ENCODE measurements around the gene FMNL2.

DNA sequence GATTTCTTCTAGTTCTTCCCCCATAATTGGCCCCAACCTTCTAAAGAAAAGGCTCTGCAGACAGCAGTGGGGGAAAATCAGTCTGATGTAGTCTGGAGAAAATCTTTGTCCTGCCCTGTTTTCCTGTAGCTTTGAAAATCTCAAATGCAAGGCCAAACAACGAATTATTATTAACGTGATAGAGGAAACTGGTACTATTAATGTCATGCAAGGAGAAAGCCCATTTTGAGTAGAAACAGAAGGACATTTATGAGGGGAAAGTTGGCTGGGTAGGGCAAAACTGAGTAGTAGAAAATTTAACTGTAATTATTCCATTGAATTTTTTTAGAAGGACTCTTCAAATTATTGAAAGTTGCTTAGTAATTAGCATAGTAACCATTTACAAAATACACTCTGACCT, 98.8 kb downstream of the FMNL2 start:
- TF ChIP-seq, protein P1, sequence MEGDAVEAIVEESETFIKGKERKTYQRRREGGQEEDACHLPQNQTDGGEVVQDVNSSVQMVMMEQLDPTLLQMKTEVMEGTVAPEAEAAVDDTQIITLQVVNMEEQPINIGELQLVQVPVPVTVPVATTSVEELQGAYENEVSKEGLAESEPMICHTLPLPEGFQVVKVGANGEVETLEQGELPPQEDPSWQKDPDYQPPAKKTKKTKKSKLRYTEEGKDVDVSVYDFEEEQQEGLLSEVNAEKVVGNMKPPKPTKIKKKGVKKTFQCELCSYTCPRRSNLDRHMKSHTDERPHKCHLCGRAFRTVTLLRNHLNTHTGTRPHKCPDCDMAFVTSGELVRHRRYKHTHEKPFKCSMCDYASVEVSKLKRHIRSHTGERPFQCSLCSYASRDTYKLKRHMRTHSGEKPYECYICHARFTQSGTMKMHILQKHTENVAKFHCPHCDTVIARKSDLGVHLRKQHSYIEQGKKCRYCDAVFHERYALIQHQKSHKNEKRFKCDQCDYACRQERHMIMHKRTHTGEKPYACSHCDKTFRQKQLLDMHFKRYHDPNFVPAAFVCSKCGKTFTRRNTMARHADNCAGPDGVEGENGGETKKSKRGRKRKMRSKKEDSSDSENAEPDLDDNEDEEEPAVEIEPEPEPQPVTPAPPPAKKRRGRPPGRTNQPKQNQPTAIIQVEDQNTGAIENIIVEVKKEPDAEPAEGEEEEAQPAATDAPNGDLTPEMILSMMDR (IDR thresholded peaks at IDR 0.05; ENCODE audit: low read length), result no peak
- TF ChIP-seq EZH2phosphoT487 (IDR thresholded peaks at IDR 0.05; ENCODE audit: low read length), result no peak
- no peak for TF ChIP-seq EZH2 (optimal IDR thresholded peaks at IDR 0.05; ENCODE audit: low read depth, low read length)

Measured in MM.1S (cell line).